GM12892 (cell line): Measurements from ENCODE around the gene PSME4.
"Not testable (repeated sequence)": the region's sequence is repeated elsewhere in the genome, so short reads cannot be mapped to it uniquely, and the experiment has no call there.

Experiments
- DNase-seq: peaks from one replicate; pipeline ENCODE4 v3.0.0; 2011; ENCODE audit not compliant: insufficient read length
- FAIRE-seq: peaks from 2 replicates; lab custom pipeline; 2011; peaks lifted over from hg19 to GRCh38; lab: Jason Lieb, UNC
- POLR2A ChIP-seq: IDR thresholded peaks from 2 replicates; pipeline ENCODE4 v1.6.1; 2011; ENCODE audit warnings: low read depth, low read length, control low read depth
- POLR2AphosphoS5 ChIP-seq: IDR thresholded peaks from 2 replicates; pipeline ENCODE4 v1.6.1; 2011; ENCODE audit warnings: low read depth, low read length, control low read depth
- TAF1 ChIP-seq: IDR thresholded peaks from 2 replicates; pipeline ENCODE4 v1.6.1; 2011; ENCODE audit warnings: low read depth, mild to moderate bottlenecking, control low read depth, low read length, borderline replicate concordance

The PSME4 gene

DNA sequence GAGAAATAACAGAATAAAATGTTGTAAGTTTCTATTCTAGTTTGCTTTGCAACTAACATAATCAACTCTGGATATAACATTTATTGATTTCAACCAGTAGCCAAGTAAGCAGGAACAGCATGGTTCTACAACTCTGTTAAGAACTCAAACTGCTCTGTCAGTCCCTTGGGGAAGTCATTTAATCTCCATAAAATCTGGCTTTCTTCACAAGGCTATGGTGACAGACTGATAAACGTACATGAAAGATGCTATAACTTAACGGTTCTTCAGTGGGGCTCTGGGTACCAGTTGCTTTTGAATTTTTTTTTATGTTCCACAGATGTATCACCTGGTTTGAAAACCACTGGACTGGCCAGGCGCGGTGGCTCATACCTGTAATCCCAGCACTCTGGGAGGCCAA is 10.3 kb downstream of the PSME4 start:
- no peak for TF ChIP-seq POLR2A
- TF ChIP-seq POLR2AphosphoS5, result no peak
- TF ChIP-seq TAF1, result no peak
- no peak for DNase-seq
- no peak for FAIRE-seq

DNA sequence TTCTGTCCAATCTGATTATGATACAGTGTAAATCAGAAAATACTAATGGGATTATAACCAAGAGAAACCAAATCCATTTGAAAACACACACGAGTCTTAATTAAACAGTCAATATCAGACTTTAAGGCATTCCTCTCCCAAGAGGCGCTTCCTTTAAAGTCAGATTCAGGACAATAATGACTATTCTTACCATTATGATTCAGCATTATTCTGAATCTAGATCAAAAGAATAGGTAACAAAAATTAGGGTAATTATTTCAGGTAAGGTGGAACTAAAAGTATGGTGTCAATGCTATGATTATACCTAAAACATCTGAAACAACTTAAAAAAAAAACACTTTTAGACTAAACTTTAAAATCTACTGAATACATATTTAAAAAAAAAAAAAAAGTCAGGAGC is 12.3 kb downstream of the PSME4 start:
- FAIRE-seq (no peak), DNase-seq (no peak)
- TF ChIP-seq POLR2A, result no peak
- no peak for TF ChIP-seq POLR2AphosphoS5
- no peak for TF ChIP-seq TAF1

DNA sequence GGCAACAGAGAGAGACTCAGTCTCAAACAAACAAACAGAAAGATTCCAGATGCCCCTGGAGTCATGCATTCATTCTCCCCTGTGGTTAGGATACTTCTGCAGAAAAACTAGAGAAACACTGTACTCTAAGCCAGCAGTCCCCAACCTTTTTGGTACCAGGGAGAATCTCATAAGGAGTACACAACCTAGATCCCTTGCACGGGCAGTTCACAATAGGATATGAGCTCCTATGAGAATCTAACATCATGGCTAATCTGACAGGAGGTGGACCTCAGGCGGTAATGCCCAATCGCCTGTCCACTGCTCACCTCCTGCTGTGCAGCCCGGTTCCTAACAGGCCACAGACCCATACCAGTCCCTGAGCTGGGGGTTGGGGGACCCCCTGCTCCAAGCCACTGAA is 18.3 kb downstream of the PSME4 start:
- TF ChIP-seq TAF1, result no peak
- no peak for TF ChIP-seq POLR2A
- TF ChIP-seq POLR2AphosphoS5, result no peak
- no peak for FAIRE-seq
- DNase-seq, result no peak

DNA sequence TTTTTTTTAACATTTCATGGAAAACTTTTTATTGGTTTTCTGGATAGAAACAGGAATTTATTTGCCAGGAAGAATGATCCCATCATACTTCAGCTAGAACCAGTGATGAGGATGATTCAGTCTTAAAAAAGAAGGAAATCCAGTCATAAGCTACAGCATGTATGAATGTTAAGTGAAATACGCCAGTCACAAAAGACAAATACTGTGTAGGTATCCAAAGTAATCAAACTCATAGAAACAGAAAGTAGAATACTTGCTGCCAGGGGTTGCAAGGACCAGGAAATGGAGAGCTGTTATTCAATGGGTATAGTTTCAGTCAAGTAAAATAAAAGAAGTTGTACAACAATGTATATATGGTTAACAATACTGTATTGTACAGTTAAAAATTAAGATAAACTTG is 21.3 kb downstream of the PSME4 start:
- TF ChIP-seq POLR2A (no peak), POLR2AphosphoS5 (no peak), TAF1 (no peak)
- peak; percentile 36 for FAIRE-seq
- DNase-seq, result no peak

DNA sequence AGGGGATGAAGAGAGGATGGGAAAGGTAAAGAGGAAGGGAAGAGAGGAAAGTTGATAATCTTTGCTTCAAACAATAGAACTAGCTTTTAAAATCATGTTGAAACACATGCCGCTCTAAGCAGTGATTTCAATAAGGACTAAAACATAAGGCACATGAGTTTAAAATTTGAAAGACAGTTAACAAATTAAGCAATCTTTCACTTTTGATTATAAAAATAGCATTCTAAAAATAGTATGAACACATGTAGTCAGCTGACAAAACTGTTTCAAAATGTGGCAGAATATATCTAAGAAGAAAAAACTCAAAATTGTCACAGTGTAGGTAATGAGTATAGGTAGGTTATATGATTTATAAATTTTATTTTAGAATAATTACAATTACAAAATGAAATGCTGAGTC is 25.3 kb downstream of the PSME4 start:
- no peak for FAIRE-seq
- no peak for DNase-seq

DNA sequence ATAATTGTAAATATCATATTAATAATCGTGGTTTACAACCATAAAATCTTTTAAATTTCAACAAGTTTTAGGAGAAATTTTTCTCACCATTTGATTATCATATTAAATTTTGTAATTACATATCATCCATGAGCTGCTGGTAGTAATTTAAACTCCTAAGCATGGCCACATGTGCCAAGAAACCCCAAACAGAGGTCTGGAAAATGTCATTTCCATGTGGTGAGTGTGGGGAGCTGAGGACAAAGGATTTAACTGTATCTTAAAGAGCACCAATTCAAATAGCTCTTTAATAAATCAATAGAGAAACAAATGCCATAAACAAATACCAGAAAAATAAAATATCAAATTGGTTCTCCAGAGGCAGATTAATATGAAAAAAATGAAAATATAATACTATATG is 26.3 kb downstream of the PSME4 start:
- no peak for DNase-seq
- TF ChIP-seq TAF1 (no peak), POLR2A (no peak)
- FAIRE-seq, result no peak

More for the DNA sequence above, 25.3 kb downstream of the PSME4 start:
- TF ChIP-seq POLR2A (no peak), TAF1 (no peak), POLR2AphosphoS5 (no peak)

DNA sequence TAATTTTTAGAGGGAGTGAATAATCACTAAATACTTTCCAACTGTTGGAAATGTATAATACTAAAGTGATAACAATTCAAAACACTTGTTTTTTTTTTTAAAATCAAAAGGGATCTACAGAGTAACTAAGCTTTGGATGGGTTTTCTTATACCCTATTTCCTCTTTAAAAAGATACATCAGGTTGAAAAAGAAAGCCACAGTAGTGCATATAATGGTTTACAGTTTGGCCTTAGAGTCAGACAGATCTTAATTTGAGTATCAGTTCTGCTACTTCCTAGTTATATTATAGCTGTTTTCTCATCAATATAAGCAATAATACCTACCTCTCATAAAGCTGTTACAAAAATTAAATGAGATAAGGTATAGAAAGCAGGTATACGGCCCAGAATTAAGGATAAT is 28.5 kb downstream of the PSME4 start:
- FAIRE-seq, result no peak
- DNase-seq, result no peak
- no peak for TF ChIP-seq POLR2AphosphoS5
- TF ChIP-seq TAF1, result no peak
- TF ChIP-seq POLR2A, result no peak

DNA sequence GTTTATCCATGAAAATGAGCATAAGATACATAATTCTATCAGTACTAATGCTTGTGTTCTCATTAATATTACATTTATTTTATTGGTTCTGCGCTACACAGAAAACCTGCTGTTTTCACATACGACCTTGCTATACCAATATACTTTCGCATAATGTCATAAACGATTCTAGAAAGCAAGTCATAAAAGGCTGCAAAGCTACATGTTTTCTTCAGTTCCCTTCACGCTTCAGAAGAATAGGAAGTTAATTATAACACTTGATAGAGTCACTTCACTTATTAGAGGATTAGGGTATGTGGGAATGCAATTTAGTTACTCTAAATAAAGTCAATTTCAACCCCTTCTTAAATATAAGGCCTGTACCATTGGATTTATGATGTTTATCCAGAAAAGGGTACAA is 29.0 kb downstream of the PSME4 start:
- no peak for TF ChIP-seq TAF1
- no peak for DNase-seq
- no peak for FAIRE-seq

DNA sequence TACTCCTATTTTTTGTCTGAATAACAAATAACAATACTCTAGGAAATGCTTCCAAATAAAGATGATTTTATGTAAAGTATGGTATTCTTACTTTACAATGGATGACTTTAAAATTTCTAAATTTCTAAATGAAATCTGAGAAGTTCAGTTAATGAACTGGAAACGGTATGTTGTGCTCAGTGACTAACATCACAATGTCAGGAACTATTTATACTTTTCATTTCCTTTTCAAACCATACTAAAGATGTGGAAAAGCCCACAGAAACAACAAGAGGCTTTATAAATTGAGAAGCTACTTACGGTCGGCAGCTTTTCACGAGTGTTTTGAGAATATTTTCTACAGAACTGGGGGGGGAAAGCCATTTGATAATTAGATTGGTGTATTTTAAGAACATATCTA is 31.1 kb downstream of the PSME4 start:
- DNase-seq (no peak), FAIRE-seq (no peak)
- TF ChIP-seq POLR2A (no peak), POLR2AphosphoS5 (no peak), TAF1 (no peak)

DNA sequence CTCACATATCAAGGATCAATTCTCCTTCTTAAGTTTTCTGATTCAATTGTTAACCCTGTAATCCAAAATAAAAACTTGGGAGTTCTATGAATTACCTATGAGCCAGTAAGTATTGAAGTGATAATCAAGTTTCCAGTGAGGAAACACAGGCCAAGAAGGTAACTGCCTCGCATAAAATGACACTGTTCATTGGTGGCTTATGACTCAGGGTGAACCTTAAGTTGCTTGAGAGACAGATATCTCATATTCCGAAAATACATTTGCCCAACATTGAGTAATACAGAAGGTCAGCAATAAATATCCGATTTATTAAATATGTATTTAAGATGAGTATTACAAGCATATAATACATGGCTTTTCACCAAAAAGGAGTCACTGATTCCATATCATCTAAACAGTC is 31.9 kb downstream of the PSME4 start:
- DNase-seq, result no peak
- FAIRE-seq, result no peak
- TF ChIP-seq POLR2AphosphoS5, result no peak
- no peak for TF ChIP-seq TAF1
- no peak for TF ChIP-seq POLR2A

DNA sequence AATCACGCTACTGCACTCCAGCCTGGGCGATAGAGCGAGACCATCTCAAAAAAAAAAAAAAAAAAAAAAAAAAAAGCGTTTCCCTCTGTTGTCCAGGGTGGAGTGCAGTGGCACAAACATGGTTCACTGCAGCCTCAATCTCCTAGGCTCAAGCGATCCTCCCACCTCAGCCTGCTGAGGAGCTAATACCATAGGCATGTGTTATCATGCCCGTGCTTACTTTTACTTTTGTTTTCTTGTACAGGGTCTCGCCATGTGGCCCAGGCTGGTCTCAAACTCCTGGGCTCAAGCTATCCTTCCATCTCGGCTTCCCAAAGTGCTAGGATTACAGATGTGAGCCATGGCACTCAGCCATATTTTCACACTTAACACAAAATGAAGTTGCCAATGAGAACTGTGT is 37.5 kb downstream of the PSME4 start:
- no peak for DNase-seq
- FAIRE-seq, result no peak
- no peak for TF ChIP-seq POLR2AphosphoS5

DNA sequence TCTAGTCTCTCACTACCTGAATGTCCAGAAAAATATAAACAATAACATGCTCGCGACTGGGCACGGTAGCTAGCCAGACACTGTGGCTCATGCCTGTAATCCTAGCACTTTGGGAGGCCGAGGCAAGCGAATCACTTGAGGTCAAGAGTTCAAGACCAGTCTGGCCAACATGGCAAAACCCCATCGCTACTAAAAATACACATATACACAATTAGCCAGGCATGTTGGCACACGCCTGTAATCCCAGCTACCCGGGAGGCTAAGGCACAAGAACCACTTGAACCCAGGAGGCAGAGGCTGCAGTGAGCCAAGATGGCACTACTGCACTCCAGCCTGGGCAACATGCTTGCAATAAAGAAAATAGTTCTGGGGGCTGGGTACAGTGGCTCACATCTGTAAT is 44.5 kb downstream of the PSME4 start:
- FAIRE-seq, DNase-seq: not testable (repeated sequence)

DNA sequence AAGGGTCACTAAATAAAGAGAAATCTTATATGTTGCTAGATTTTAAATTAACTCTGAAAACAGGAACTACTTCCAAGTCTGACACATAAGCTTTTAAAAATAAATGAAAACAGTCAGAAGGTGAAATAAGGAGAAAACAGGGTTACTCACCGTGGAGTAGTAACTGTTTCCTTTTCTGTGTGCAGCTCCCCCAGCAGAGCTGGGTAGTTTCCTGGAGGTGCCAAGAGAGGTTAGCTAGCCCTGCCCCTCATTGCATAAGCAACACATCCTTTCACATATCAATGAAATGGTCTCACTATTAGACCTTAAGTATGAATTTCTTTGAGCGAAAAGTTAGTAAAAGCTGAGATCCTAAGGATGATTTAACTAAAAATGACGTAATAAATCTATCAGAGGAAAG is 57.1 kb downstream of the PSME4 start:
- FAIRE-seq, result no peak
- DNase-seq, result peak; percentile 1
- TF ChIP-seq POLR2AphosphoS5 (no peak), TAF1 (no peak), POLR2A (no peak)

DNA sequence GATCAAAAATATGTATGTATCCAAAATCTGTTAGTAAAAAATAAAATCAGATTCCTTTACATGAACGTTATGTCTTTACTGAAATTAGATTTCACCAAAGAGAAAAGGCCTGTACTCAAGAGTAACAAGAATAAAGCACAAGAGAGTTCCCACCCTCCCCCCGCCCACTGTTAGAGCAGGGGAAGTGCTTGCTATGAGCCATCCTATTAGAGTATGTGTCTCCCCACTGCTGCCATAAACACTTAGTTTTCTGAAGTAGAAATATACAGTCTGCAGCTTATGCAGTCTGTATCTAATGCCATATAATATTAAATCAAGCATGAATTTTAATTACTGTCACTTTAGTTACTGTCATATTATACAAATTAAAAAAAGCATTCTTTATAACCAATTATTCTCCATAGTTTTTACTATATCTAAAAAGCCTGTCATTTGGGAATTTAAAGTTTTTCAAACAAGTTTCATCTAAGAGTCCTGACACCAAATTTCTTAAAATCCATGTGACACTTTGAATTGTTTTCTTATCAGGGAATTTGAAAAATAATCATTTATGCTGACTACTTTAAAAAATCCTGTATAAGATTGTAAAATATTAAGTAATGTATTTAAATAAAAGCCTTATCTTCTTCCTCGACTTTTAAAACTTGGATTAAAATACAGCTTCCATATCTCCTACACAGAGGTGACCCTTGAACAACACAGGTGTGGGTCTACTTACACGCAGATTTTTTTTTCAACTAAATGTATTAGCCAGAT is 59.2 kb downstream of the PSME4 start:
- TF ChIP-seq TAF1 (no peak), POLR2A (no peak), POLR2AphosphoS5 (no peak)
- DNase-seq, result no peak
- no peak for FAIRE-seq
